Loucy (cell line): Measurements from ENCODE around the gene MYO3B.

Experiments
- H2AFZ ChIP-seq: fragments of 200-600 bp; sonication (generic); 2 replicates; pipeline ENCODE4 v1.6.0; 2016; ENCODE audit warnings: antibody characterized with exemption, mild to moderate bottlenecking, low read length, moderate library complexity
- H3F3A ChIP-seq: fragments of 200-600 bp; 2 replicates; pipeline ENCODE4 v1.6.0; 2016; ENCODE audit warnings: antibody characterized with exemption, low read depth, mild to moderate bottlenecking
- H3K27me3 ChIP-seq: fragments of 200-600 bp; sonication (generic); 2 replicates; pipeline ENCODE4 v1.6.1; 2014; ENCODE audit warnings: low read length, mild to moderate bottlenecking; ENCODE audit not compliant: insufficient read depth, poor library complexity, severe bottlenecking
- H3K36me3 ChIP-seq: fragments of 200-600 bp; sonication (generic); 2 replicates; pipeline ENCODE4 v1.6.1; 2016; ENCODE audit warnings: low read length; ENCODE audit not compliant: insufficient read depth
- H3K4me1 ChIP-seq: fragments of 200-600 bp; sonication (generic); 2 replicates; pipeline ENCODE4 v1.5.1; 2014; ENCODE audit warnings: low read length, mild to moderate bottlenecking; ENCODE audit not compliant: insufficient read depth, poor library complexity, severe bottlenecking
- H3K4me2 ChIP-seq: fragments of 200-600 bp; sonication (generic); 2 replicates; pipeline ENCODE4 v1.6.0; 2014; ENCODE audit warnings: antibody characterized with exemption, low read length, low read depth, mild to moderate bottlenecking; ENCODE audit not compliant: poor library complexity, severe bottlenecking
- H3K4me3 ChIP-seq: fragments of 200-600 bp; sonication (generic); 2 replicates; pipeline ENCODE4 v1.5.1; 2014; ENCODE audit warnings: low read length, mild to moderate bottlenecking, mixed read lengths; ENCODE audit not compliant: poor library complexity, severe bottlenecking
- H3K79me2 ChIP-seq: fragments of 200-600 bp; sonication (generic); 2 replicates; pipeline ENCODE4 v1.6.1; 2014; ENCODE audit warnings: low read length; ENCODE audit not compliant: insufficient read depth
- H3K9ac ChIP-seq: fragments of 200-600 bp; sonication (generic); 2 replicates; pipeline ENCODE4 v1.6.0; 2014; ENCODE audit warnings: mild to moderate bottlenecking, low read depth, low read length, moderate library complexity; ENCODE audit not compliant: poor library complexity, severe bottlenecking
- H3K9me2 ChIP-seq: fragments of 200-600 bp; sonication (generic); replicated peaks from 2 replicates; pipeline ENCODE4 v1.6.1; 2016; ENCODE audit warnings: low read depth, low read length, mixed read lengths
- H3K9me3 ChIP-seq: fragments of 200-600 bp; sonication (generic); 2 replicates; pipeline ENCODE4 v1.6.1; 2014; ENCODE audit warnings: mild to moderate bottlenecking, antibody characterized with exemption, low read length, low read depth; ENCODE audit not compliant: insufficient read depth
- H4K20me1 ChIP-seq: fragments of 200-600 bp; sonication (generic); 2 replicates; pipeline ENCODE4 v1.6.0; 2014; ENCODE audit warnings: antibody characterized with exemption, low read length, mild to moderate bottlenecking; ENCODE audit not compliant: insufficient read depth, poor library complexity, severe bottlenecking
- CTCF ChIP-seq: fragments of 200-600 bp; sonication (generic); conservative IDR thresholded peaks from 2 replicates; pipeline ENCODE4 v1.5.1; 2014; ENCODE audit warnings: mild to moderate bottlenecking, antibody characterized with exemption, low read length
- EZH2phosphoT487 ChIP-seq: fragments of 200-600 bp; IDR thresholded peaks from 2 replicates; pipeline ENCODE4 v1.6.1; 2018; ENCODE audit warnings: antibody characterized with exemption, mild to moderate bottlenecking, moderate library complexity, borderline replicate concordance

The MYO3B gene

DNA sequence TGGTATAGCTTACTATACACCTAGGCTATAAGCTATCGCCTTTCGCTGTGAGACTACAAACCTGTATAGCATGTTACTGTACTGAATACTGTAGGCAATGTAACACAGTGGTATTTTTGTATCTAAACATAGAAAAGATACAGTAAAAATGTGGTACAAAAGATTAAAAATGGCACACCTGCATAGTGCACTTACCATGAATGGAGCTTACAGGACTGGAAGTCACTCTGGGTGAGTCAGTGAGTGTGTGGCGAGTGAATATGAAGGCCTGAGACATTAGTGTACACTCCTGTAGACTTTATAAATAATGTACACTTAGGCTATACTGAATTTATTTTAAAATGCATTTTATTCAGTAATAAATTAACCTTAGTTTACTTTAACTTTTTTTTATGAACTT, 279.0 kb downstream of the MYO3B start:
- Histone ChIP-seq H3K9me3 (no peaks in the 10 kb centered on the region), H3K4me2 (no peak overlapping the region), H4K20me1 (no peaks in the 10 kb centered on the region), H3K79me2 (no peaks in the 10 kb centered on the region), H3K36me3 (no peaks in the 10 kb centered on the region), H3K4me1 (no peaks in the 10 kb centered on the region), H3K27me3 (no peaks in the 10 kb centered on the region), H3K9ac (no peak overlapping the region), H3F3A (no peaks in the 10 kb centered on the region), H3K4me3 (no peak overlapping the region), H2AFZ (no peak overlapping the region), H3K9me2 (no peaks in the 10 kb centered on the region)
- TF ChIP-seq CTCF (no peak), EZH2phosphoT487 (no peak)

DNA sequence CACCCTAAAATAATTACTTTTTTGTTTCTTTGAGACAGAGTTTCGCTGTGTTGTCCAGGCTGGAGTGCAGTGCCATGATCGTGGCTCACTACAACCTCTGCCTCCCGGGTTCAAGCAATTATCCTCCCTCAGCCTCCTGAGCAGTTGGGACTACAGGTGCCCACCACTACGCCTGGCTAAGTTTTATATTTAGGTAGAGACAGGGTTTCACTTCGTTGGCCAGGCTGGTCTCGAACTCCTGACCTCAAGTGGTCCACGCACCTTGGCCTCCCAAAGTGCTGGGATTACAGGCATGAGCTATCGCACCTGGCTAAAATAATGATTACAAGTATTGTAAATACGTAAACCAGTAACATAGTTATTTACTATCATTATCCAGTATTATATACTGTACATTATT, 279.8 kb downstream of the MYO3B start:
- Histone ChIP-seq H3K9me3 (no peaks in the 10 kb centered on the region), H3K27me3 (no peaks in the 10 kb centered on the region), H3F3A (no peaks in the 10 kb centered on the region), H3K4me2 (no peak overlapping the region), H3K4me1 (no peaks in the 10 kb centered on the region), H3K79me2 (no peaks in the 10 kb centered on the region), H3K9me2 (no peaks in the 10 kb centered on the region), H3K36me3 (no peaks in the 10 kb centered on the region), H2AFZ (no peak overlapping the region), H4K20me1 (no peaks in the 10 kb centered on the region), H3K9ac (no peak overlapping the region), H3K4me3 (no peak overlapping the region)
- no peak for TF ChIP-seq EZH2phosphoT487
- no peak for TF ChIP-seq CTCF

GRCh38 chr2:170461889-170462288, 283.9 kb downstream of the MYO3B start:
- TF ChIP-seq EZH2phosphoT487 (no peak), CTCF (no peak)
- no peaks in the 10 kb centered on the region for H3K9me2 ChIP-seq
- no peak overlapping the region for H2AFZ ChIP-seq
- no peaks in the 10 kb centered on the region for H4K20me1 ChIP-seq
- no peaks in the 10 kb centered on the region for H3K9me3 ChIP-seq
- no peaks in the 10 kb centered on the region for H3K79me2 ChIP-seq
- H3K4me3 ChIP-seq = no peak overlapping the region
- no peaks in the 10 kb centered on the region for H3K4me1 ChIP-seq
- H3K4me2 ChIP-seq = no peak overlapping the region
- no peaks in the 10 kb centered on the region for H3F3A ChIP-seq
- H3K9ac ChIP-seq = no peak overlapping the region
- no peaks in the 10 kb centered on the region for H3K27me3 ChIP-seq
- H3K36me3 ChIP-seq = no peaks in the 10 kb centered on the region
